HG03354 (cell line): ENCODE results near the gene ASPG.

ENCODE experiments used
- ATAC-seq: cut with Tn5 transposase; IDR thresholded peaks from one replicate; pipeline ENCODE4 v1.9.1; 2021; ENCODE audit warnings: mild to moderate bottlenecking; ENCODE audit not compliant: unreplicated experiment, poor library complexity, severe bottlenecking

ASPG gene

GRCh38 chr14:104085032-104085888, at the start of gene ASPG:
TSS of gene ASPG (plus strand) at chr14:104085700. CDS start at chr14:104085771, 71 bp downstream.
- no peak for ATAC-seq

- no peak for ATAC-seq
Observed at GRCh38 chr14:104036212-104036611, 49.3 kb upstream of the ASPG start.

- ATAC-seq, result no peak
Observed at GRCh38 chr14:104037074-104037473, 48.4 kb upstream of the ASPG start.

- no peak for ATAC-seq
Observed at GRCh38 chr14:104037903-104038302, 47.6 kb upstream of the ASPG start.

- no peak for ATAC-seq
Observed at GRCh38 chr14:104039214-104039613, 46.3 kb upstream of the ASPG start.

GRCh38 chr14:104040539-104040938, 45.0 kb upstream of the ASPG start:
- ATAC-seq, result no peak

GRCh38 chr14:104041430-104042104, 43.9 kb upstream of the ASPG start:
- ATAC-seq, result no peak

GRCh38 chr14:104044016-104044415, 41.5 kb upstream of the ASPG start:
- no peak for ATAC-seq

GRCh38 chr14:104047761-104048160, 37.7 kb upstream of the ASPG start:
- no peak for ATAC-seq

GRCh38 chr14:104048758-104049507, 36.6 kb upstream of the ASPG start:
- no peak for ATAC-seq

GRCh38 chr14:104049576-104050240, 35.8 kb upstream of the ASPG start:
- ATAC-seq, result no peak

- ATAC-seq, result no peak
Observed at GRCh38 chr14:104051092-104051813, 34.2 kb upstream of the ASPG start.

- ATAC-seq, result no peak
Observed at GRCh38 chr14:104054222-104054905, 31.1 kb upstream of the ASPG start.

- ATAC-seq, result no peak
Observed at GRCh38 chr14:104062281-104062680, 23.2 kb upstream of the ASPG start.

GRCh38 chr14:104064003-104064402, 21.5 kb upstream of the ASPG start:
- no peak for ATAC-seq

GRCh38 chr14:104066279-104066678, 19.2 kb upstream of the ASPG start:
- ATAC-seq, result no peak

- no peak for ATAC-seq
Observed at GRCh38 chr14:104066719-104067295, 18.7 kb upstream of the ASPG start.

- ATAC-seq, result no peak
Observed at GRCh38 chr14:104069541-104069940, 16.0 kb upstream of the ASPG start.
